ENCODE data around the gene NEMP1. TPM values are rescaled to one million over a fixed set of nuclear protein-coding genes. Genes with fewer than 3 reads are reported as not detected.

The NEMP1 gene
- total and polyA plus RNA-seq, 12 donors: 1.1 to 6.3 (median 3.6) TPM

- H3K27me3 ChIP-seq: no peaks in the 10 kb centered on the region
- peak overlapping the region in 5 of 10 donors; percentile 3 to 20 (median 8) for H3K4me3 ChIP-seq
- peak; percentile 10 to 67 (median 54) for TF ChIP-seq CTCF (IDR thresholded peaks at IDR 0.05)
- H3K27ac ChIP-seq: peak overlapping the region in 9 of 10 donors; percentile 35 to 76 (median 68)
- no peaks in the 10 kb centered on the region for H3K9me3 ChIP-seq
- ATAC-seq (peak; percentile 13 to 63 (median 57)), DNase-seq (peak; percentile 75 to 86)
- intact Hi-C loops (cut with DNase I): loop anchor here in 1 of 10 donors (2.0 kb wide), 1 partner anchor 15 kb away; no protein-coding TSS in a partner anchor
- 54 to 56% methylated on average over 24 of the region's 24 CpGs for WGBS, 2 donors
- H3K36me3 ChIP-seq: peaks cover 0 to 76% (median 43%) of the 10 kb centered on the region in 9 donors
- H3K4me1 ChIP-seq: peaks cover 19 to 60% (median 42%) of the 10 kb centered on the region in 9 donors
These were observed 15.0 kb upstream of the NEMP1 start for GRCh38 chr12:57093415-57094207.

- TF ChIP-seq CTCF (IDR thresholded peaks at IDR 0.05): no peak
- Histone ChIP-seq H3K36me3 (peaks cover 0 to 69% (median 39%) of the 10 kb centered on the region in 9 donors), H3K4me3 (peak overlapping the region in 2 of 10 donors; percentile 3 to 8), H3K27me3 (no peaks in the 10 kb centered on the region), H3K27ac (peak overlapping the region in 9 of 10 donors; percentile 19 to 76 (median 63)), H3K4me1 (peaks cover 19 to 65% (median 46%) of the 10 kb centered on the region in 9 donors), H3K9me3 (no peaks in the 10 kb centered on the region)
- ATAC-seq (no peak), DNase-seq (no peak)
- WGBS, 2 donors: 82 to 85% methylated on average over 4 of the region's 4 CpGs
- intact Hi-C loops (cut with DNase I): loop anchor here in 1 of 10 donors (2.0 kb wide), 1 partner anchor 16 kb away; no protein-coding TSS in a partner anchor
These were observed 14.4 kb upstream of the NEMP1 start for GRCh38 chr12:57092876-57093414.

GRCh38 chr12:57092529-57092862 is 13.9 kb upstream of the NEMP1 start:
- Histone ChIP-seq H3K9me3 (no peaks in the 10 kb centered on the region), H3K27ac (peak overlapping the region in 4 of 10 donors; percentile 8 to 76 (median 48)), H3K4me3 (no peak overlapping the region), H3K27me3 (no peaks in the 10 kb centered on the region), H3K4me1 (peaks cover 19 to 68% (median 50%) of the 10 kb centered on the region in 9 donors), H3K36me3 (peaks cover 0 to 65% (median 37%) of the 10 kb centered on the region in 9 donors)
- WGBS, 2 donors: 83 to 87% methylated on average over 5 of the region's 5 CpGs
- intact Hi-C loops (cut with DNase I): loop anchor here in 1 of 10 donors (2.0 kb wide), 1 partner anchor 16 kb away; no protein-coding TSS in a partner anchor
- DNase-seq (no peak), ATAC-seq (no peak)
- TF ChIP-seq CTCF (IDR thresholded peaks at IDR 0.05): no peak
